GM19438 (cell line): ENCODE measurements around the gene DNM1.

Source experiments
- ATAC-seq: cut with Tn5 transposase; IDR thresholded peaks from one replicate; pipeline ENCODE4 v1.9.1; 2021; ENCODE audit warnings: low read depth; ENCODE audit not compliant: unreplicated experiment

DNM1 gene

GRCh38 chr9:128298535-128299482 is 95.6 kb downstream of the DNM1 start:
- no peak for ATAC-seq

GRCh38 chr9:128304136-128304970 is 101.2 kb downstream of the DNM1 start:
- no peak for ATAC-seq
